Measurements from ENCODE around the gene CYP24A1.

Gene CYP24A1

GRCh38 chr20:54214566-54214965 is 40.8 kb upstream of the CYP24A1 start:
- Histone ChIP-seq H3K27ac (ENCODE audit: low read length) (no peak overlapping the region), H3K4me2 (ENCODE audit: insufficient read depth, low read length) (no peak overlapping the region), H3K9me3 (ENCODE audit: insufficient read depth, low read length, severe bottlenecking) (no peaks in the 10 kb centered on the region), H3K36me3 (ENCODE audit: insufficient read depth, low read length) (peaks cover 34% of the 10 kb centered on the region; the same call in 1 of the 2 replicates), H3K9ac (ENCODE audit: low read depth, low read length) (no peak overlapping the region), H3K79me2 (ENCODE audit: insufficient read depth, low read length) (peaks cover 47% of the 10 kb centered on the region), H3K27me3 (ENCODE audit: insufficient read depth, low read length, poor library complexity) (no peaks in the 10 kb centered on the region), H3K4me1 (ENCODE audit: insufficient read depth, low read length) (peaks cover 9% of the 10 kb centered on the region), H4K20me1 (ENCODE audit: insufficient read depth, low read length) (peaks cover 29% of the 10 kb centered on the region; the same call in 1 of the 2 replicates), H3K4me3 (ENCODE audit: low read depth in 1 of 2, low read length in 2 of 2) (no peak overlapping the region), H2AFZ (ENCODE audit: low read depth, low read length) (no peak overlapping the region)
- TF ChIP-seq CTCF (IDR thresholded peaks at IDR 0.05; ENCODE audit: borderline replicate concordance, extremely low read depth, low read length, poor library complexity, severe bottlenecking) = no peak
- no peak for TF ChIP-seq EZH2 (IDR thresholded peaks at IDR 0.05; ENCODE audit: borderline replicate concordance, low read depth, low read length, severe bottlenecking)
- ATAC-seq (ENCODE audit: insufficient read depth, low read depth) (no peak), DNase-seq (no peak)

GRCh38 chr20:54212871-54213270 is 39.1 kb upstream of the CYP24A1 start:
- Histone ChIP-seq H3K9me3 (ENCODE audit: insufficient read depth, low read length, severe bottlenecking) (no peaks in the 10 kb centered on the region), H3K79me2 (ENCODE audit: insufficient read depth, low read length) (peaks cover 64% of the 10 kb centered on the region), H3K9ac (ENCODE audit: low read depth, low read length) (no peak overlapping the region), H3K36me3 (ENCODE audit: insufficient read depth, low read length) (peaks cover 33% of the 10 kb centered on the region), H2AFZ (ENCODE audit: low read depth, low read length) (no peak overlapping the region), H3K4me3 (ENCODE audit: low read depth in 1 of 2, low read length in 2 of 2) (no peak overlapping the region), H4K20me1 (ENCODE audit: insufficient read depth, low read length) (peaks cover 29% of the 10 kb centered on the region; the same call in 1 of the 2 replicates), H3K27me3 (ENCODE audit: insufficient read depth, low read length, poor library complexity) (no peaks in the 10 kb centered on the region), H3K27ac (ENCODE audit: low read length) (no peak overlapping the region), H3K4me1 (ENCODE audit: insufficient read depth, low read length) (peaks cover 19% of the 10 kb centered on the region), H3K4me2 (ENCODE audit: insufficient read depth, low read length) (no peak overlapping the region)
- TF ChIP-seq EZH2 (IDR thresholded peaks at IDR 0.05; ENCODE audit: borderline replicate concordance, low read depth, low read length, severe bottlenecking) (no peak), CTCF (IDR thresholded peaks at IDR 0.05; ENCODE audit: borderline replicate concordance, extremely low read depth, low read length, poor library complexity, severe bottlenecking) (no peak)
- no peak for DNase-seq
- ATAC-seq (ENCODE audit: insufficient read depth, low read depth) = no peak

- Histone ChIP-seq H2AFZ (ENCODE audit: low read depth, low read length) (no peak overlapping the region), H3K27me3 (ENCODE audit: insufficient read depth, low read length, poor library complexity) (no peaks in the 10 kb centered on the region), H3K4me1 (ENCODE audit: insufficient read depth, low read length) (peaks cover 23% of the 10 kb centered on the region), H3K79me2 (ENCODE audit: insufficient read depth, low read length) (peaks cover 64% of the 10 kb centered on the region), H3K36me3 (ENCODE audit: insufficient read depth, low read length) (peaks cover 29% of the 10 kb centered on the region), H3K4me2 (ENCODE audit: insufficient read depth, low read length) (no peak overlapping the region), H4K20me1 (ENCODE audit: insufficient read depth, low read length) (peaks cover 29% of the 10 kb centered on the region; the same call in 1 of the 2 replicates), H3K9ac (ENCODE audit: low read depth, low read length) (no peak overlapping the region), H3K4me3 (ENCODE audit: low read depth in 1 of 2, low read length in 2 of 2) (no peak overlapping the region), H3K9me3 (ENCODE audit: insufficient read depth, low read length, severe bottlenecking) (no peaks in the 10 kb centered on the region), H3K27ac (ENCODE audit: low read length) (no peak overlapping the region)
- no peak for ATAC-seq (ENCODE audit: insufficient read depth, low read depth)
- TF ChIP-seq EZH2 (IDR thresholded peaks at IDR 0.05; ENCODE audit: borderline replicate concordance, low read depth, low read length, severe bottlenecking) (no peak), CTCF (IDR thresholded peaks at IDR 0.05; ENCODE audit: borderline replicate concordance, extremely low read depth, low read length, poor library complexity, severe bottlenecking) (no peak)
- no peak for DNase-seq
These were observed 38.4 kb upstream of the CYP24A1 start for GRCh38 chr20:54212226-54212625.
